HG02588 (cell line): ENCODE results near the gene AMBRA1.

ENCODE experiments used
- ATAC-seq: cut with Tn5 transposase; IDR thresholded peaks from one replicate; pipeline ENCODE4 v1.9.1; 2021; ENCODE audit warnings: mild to moderate bottlenecking, moderate library complexity; ENCODE audit not compliant: unreplicated experiment

The AMBRA1 gene

GRCh38 chr11:46593550-46594373 is at the start of gene AMBRA1:
Gene AMBRA1, minus strand, starts transcription at chr11:46594023. Its CDS starts 45,643 bp downstream, at chr11:46548380.
- ATAC-seq: peak; percentile 69

GRCh38 chr11:46643531-46643930 is 49.7 kb upstream of the AMBRA1 start:
- ATAC-seq: no peak

- ATAC-seq: no peak
Observed at GRCh38 chr11:46642627-46643335, 49.0 kb upstream of the AMBRA1 start.

- no peak for ATAC-seq
Observed at GRCh38 chr11:46641639-46642038, 47.8 kb upstream of the AMBRA1 start.

- no peak for ATAC-seq
Observed at GRCh38 chr11:46640036-46640788, 46.4 kb upstream of the AMBRA1 start.

- no peak for ATAC-seq
Observed at GRCh38 chr11:46639197-46639839, 45.5 kb upstream of the AMBRA1 start.

- no peak for ATAC-seq
Observed at GRCh38 chr11:46637546-46637945, 43.7 kb upstream of the AMBRA1 start.

- ATAC-seq: no peak
Observed at GRCh38 chr11:46635557-46636139, 41.8 kb upstream of the AMBRA1 start.

GRCh38 chr11:46633291-46634217 is 39.7 kb upstream of the AMBRA1 start:
- ATAC-seq: no peak

GRCh38 chr11:46632502-46632901 is 38.7 kb upstream of the AMBRA1 start:
- no peak for ATAC-seq

GRCh38 chr11:46631676-46632075 is 37.9 kb upstream of the AMBRA1 start:
- no peak for ATAC-seq

- ATAC-seq: no peak
Observed at GRCh38 chr11:46630237-46630636, 36.4 kb upstream of the AMBRA1 start.

- ATAC-seq: no peak
Observed at GRCh38 chr11:46628961-46629360, 35.1 kb upstream of the AMBRA1 start.

GRCh38 chr11:46625406-46625805 is 31.6 kb upstream of the AMBRA1 start:
- no peak for ATAC-seq

- no peak for ATAC-seq
Observed at GRCh38 chr11:46618837-46619236, 25.0 kb upstream of the AMBRA1 start.

GRCh38 chr11:46617972-46618314 is 24.1 kb upstream of the AMBRA1 start:
- no peak for ATAC-seq

GRCh38 chr11:46617134-46617971 is 23.5 kb upstream of the AMBRA1 start, which contains the start of the genes ATG13 and HARBI1:
Gene ATG13, plus strand, starts transcription at chr11:46617553. Its CDS starts 26,739 bp downstream, at chr11:46644292.
Gene HARBI1, minus strand, starts transcription at chr11:46617227. Its CDS starts 990 bp downstream, at chr11:46616237.
- peak; percentile 95 for ATAC-seq

- no peak for ATAC-seq
Observed at GRCh38 chr11:46616551-46617133, 22.8 kb upstream of the AMBRA1 start.
